HEK293 (cell line): ENCODE measurements around the gene CCNK.

Experiments used
- CTCF ChIA-PET: fragments of 350-600 bp; formaldehyde crosslinking; extraction: SDS; loops from one replicate; lab custom pipeline; 2021; ENCODE audit warnings: antibody characterized with exemption; lab: Yijun Ruan, JAX
- POLR2A ChIA-PET: fragments of 300-600 bp; formaldehyde crosslinking; extraction: SDS; loops from one replicate; lab custom pipeline; 2020; ENCODE audit warnings: antibody characterized with exemption, inconsistent platforms; lab: Yijun Ruan, JAX
- H3K27ac ChIP-seq: fragments of 200-500 bp; sonication (Bioruptor generic); 2 replicates; pipeline ENCODE4 v1.5.1; 2014; ENCODE audit warnings: low read depth, low read length, control low read depth, inconsistent platforms; ENCODE audit errors: extremely low read depth
- H3K36me3 ChIP-seq, 2 experiments: fragments of 200-500 bp in 1 of 2; sonication (Bioruptor generic) in 1 of 2; 1 replicate in 1 of 2; 2 replicates in 1 of 2; pipeline ENCODE4 v1.5.1; 2014 to 2017; ENCODE audit warnings: inconsistent platforms in 2 of 2, low read length in 2 of 2; ENCODE audit not compliant: control insufficient read depth in 2 of 2, insufficient read depth in 1 of 2
- H3K4me1 ChIP-seq: fragments of 200-500 bp; sonication (Bioruptor generic); 2 replicates; pipeline ENCODE4 v1.5.1; 2014; ENCODE audit warnings: mild to moderate bottlenecking, low read length, inconsistent platforms; ENCODE audit not compliant: control insufficient read depth, insufficient read depth
- H3K4me3 ChIP-seq: 2 replicates; pipeline ENCODE4 v1.5.1; 2011; ENCODE audit warnings: low read depth, mild to moderate bottlenecking, control low read depth, low read length, moderate library complexity
- H3K9me3 ChIP-seq: fragments of 200-500 bp; sonication (Bioruptor generic); 2 replicates; pipeline ENCODE4 v1.5.1; 2014; ENCODE audit warnings: low read depth, low read length, inconsistent platforms; ENCODE audit not compliant: control insufficient read depth, insufficient read depth
- FEZF1 ChIP-seq: fragments of 450-650 bp; formaldehyde crosslinking; IDR thresholded peaks from 2 replicates; pipeline ENCODE4 v1.5.1; 2016; ENCODE audit warnings: missing biosample characterization, missing genetic modification characterization
- KLF16 ChIP-seq: fragments of 450-650 bp; formaldehyde crosslinking; IDR thresholded peaks from 2 replicates; pipeline ENCODE4 v1.5.1; 2017; ENCODE audit warnings: missing biosample characterization, missing genetic modification characterization
- MYNN ChIP-seq: fragments of 450-650 bp; formaldehyde crosslinking; IDR thresholded peaks from 2 replicates; pipeline ENCODE4 v1.5.1; 2016; ENCODE audit warnings: missing biosample characterization, missing genetic modification characterization, borderline replicate concordance
- PRDM1 ChIP-seq: fragments of 450-650 bp; formaldehyde crosslinking; IDR thresholded peaks from 2 replicates; pipeline ENCODE4; 2016; ENCODE audit warnings: missing biosample characterization, missing genetic modification characterization
- PRDM6 ChIP-seq: fragments of 450-650 bp; formaldehyde crosslinking; IDR thresholded peaks from 2 replicates; pipeline ENCODE4 v1.5.1; 2017; ENCODE audit warnings: missing biosample characterization, missing genetic modification characterization
- SCRT2 ChIP-seq: fragments of 450-650 bp; formaldehyde crosslinking; IDR thresholded peaks from 2 replicates; pipeline ENCODE4 v1.5.1; 2016; ENCODE audit warnings: missing biosample characterization, missing genetic modification characterization
- SP2 ChIP-seq: fragments of 450-650 bp; formaldehyde crosslinking; IDR thresholded peaks from 2 replicates; pipeline ENCODE4 v1.5.1; 2016; ENCODE audit warnings: missing biosample characterization, missing genetic modification characterization
- ZBTB1 ChIP-seq: fragments of 450-650 bp; formaldehyde crosslinking; IDR thresholded peaks from 2 replicates; pipeline ENCODE4 v1.5.1; 2016; ENCODE audit warnings: missing biosample characterization, missing genetic modification characterization
- ZBTB17 ChIP-seq: fragments of 450-650 bp; formaldehyde crosslinking; IDR thresholded peaks from 2 replicates; pipeline ENCODE4 v1.5.1; 2016; ENCODE audit warnings: missing biosample characterization, missing genetic modification characterization
- ZBTB20 ChIP-seq: fragments of 450-650 bp; formaldehyde crosslinking; IDR thresholded peaks from 2 replicates; pipeline ENCODE4 v1.5.1; 2016; ENCODE audit warnings: missing biosample characterization, missing genetic modification characterization
- ZBTB21 ChIP-seq: fragments of 450-650 bp; formaldehyde crosslinking; IDR thresholded peaks from 2 replicates; pipeline ENCODE4 v1.5.1; 2017; ENCODE audit warnings: missing biosample characterization, missing genetic modification characterization
- ZBTB48 ChIP-seq: fragments of 450-650 bp; formaldehyde crosslinking; IDR thresholded peaks from 2 replicates; pipeline ENCODE4 v1.5.1; 2016; ENCODE audit warnings: missing biosample characterization, missing genetic modification characterization
- ZNF133 ChIP-seq: fragments of 450-650 bp; formaldehyde crosslinking; IDR thresholded peaks from 2 replicates; pipeline ENCODE4 v1.5.1; 2016; ENCODE audit warnings: missing biosample characterization, missing genetic modification characterization
- ZNF221 ChIP-seq: fragments of 450-650 bp; formaldehyde crosslinking; IDR thresholded peaks from 2 replicates; pipeline ENCODE4 v1.5.1; 2017; ENCODE audit warnings: missing biosample characterization, missing genetic modification characterization, borderline replicate concordance
- ZNF248 ChIP-seq: fragments of 450-650 bp; formaldehyde crosslinking; IDR thresholded peaks from 2 replicates; pipeline ENCODE4 v1.5.1; 2017; ENCODE audit warnings: missing biosample characterization, missing genetic modification characterization
- ZNF280D ChIP-seq: fragments of 450-650 bp; formaldehyde crosslinking; IDR thresholded peaks from 2 replicates; pipeline ENCODE4 v1.5.1; 2016; ENCODE audit warnings: missing biosample characterization, missing genetic modification characterization
- ZNF423 ChIP-seq: fragments of 450-650 bp; formaldehyde crosslinking; IDR thresholded peaks from 2 replicates; pipeline ENCODE4 v1.5.1; 2016; ENCODE audit warnings: missing biosample characterization, missing genetic modification characterization
- ZNF561 ChIP-seq: fragments of 450-650 bp; IDR thresholded peaks from 2 replicates; pipeline ENCODE4 v1.5.1; 2018; ENCODE audit warnings: missing biosample characterization, missing genetic modification characterization, borderline replicate concordance
- ZNF600 ChIP-seq: fragments of 450-650 bp; formaldehyde crosslinking; IDR thresholded peaks from 2 replicates; pipeline ENCODE4 v1.5.1; 2016; ENCODE audit warnings: missing biosample characterization, missing genetic modification characterization
- ZNF610 ChIP-seq: fragments of 450-650 bp; formaldehyde crosslinking; IDR thresholded peaks from 2 replicates; pipeline ENCODE4 v1.5.1; 2016; ENCODE audit warnings: missing biosample characterization, missing genetic modification characterization, borderline replicate concordance
- ZNF623 ChIP-seq: fragments of 450-650 bp; formaldehyde crosslinking; IDR thresholded peaks from 2 replicates; pipeline ENCODE4 v1.5.1; 2016; ENCODE audit warnings: missing biosample characterization, missing genetic modification characterization
- ZNF701 ChIP-seq: fragments of 450-650 bp; formaldehyde crosslinking; IDR thresholded peaks from 2 replicates; pipeline ENCODE4 v1.5.1; 2016; ENCODE audit warnings: missing biosample characterization, missing genetic modification characterization
- ZNF837 ChIP-seq: fragments of 450-650 bp; formaldehyde crosslinking; IDR thresholded peaks from 2 replicates; pipeline ENCODE4 v1.5.1; 2016; ENCODE audit warnings: missing biosample characterization, missing genetic modification characterization
- TF ChIP-seq, protein P1 (sequence below): fragments of 450-650 bp; formaldehyde crosslinking; IDR thresholded peaks from 2 replicates; pipeline ENCODE4 v1.5.1; 2016; ENCODE audit warnings: missing biosample characterization, missing genetic modification characterization, borderline replicate concordance
- TF ChIP-seq, protein P2 (sequence below): fragments of 450-650 bp; formaldehyde crosslinking; conservative IDR thresholded peaks from 2 replicates; pipeline ENCODE4 v1.5.1; 2016; ENCODE audit warnings: low read depth, missing biosample characterization, missing genetic modification characterization

The CCNK gene

GRCh38 chr14:99473458-99473857 is 7.8 kb upstream of the CCNK start:
- H3K4me3 ChIP-seq: no peak overlapping the region
- H3K36me3 ChIP-seq: no peaks in the 10 kb centered on the region
- no peaks in the 10 kb centered on the region for H3K9me3 ChIP-seq
- POLR2A ChIA-PET: no interaction called here
- H3K27ac ChIP-seq: no peak overlapping the region
- no peak for TF ChIP-seq ZBTB21 (tag by site-specific recombination)
- TF ChIP-seq, protein P1, sequence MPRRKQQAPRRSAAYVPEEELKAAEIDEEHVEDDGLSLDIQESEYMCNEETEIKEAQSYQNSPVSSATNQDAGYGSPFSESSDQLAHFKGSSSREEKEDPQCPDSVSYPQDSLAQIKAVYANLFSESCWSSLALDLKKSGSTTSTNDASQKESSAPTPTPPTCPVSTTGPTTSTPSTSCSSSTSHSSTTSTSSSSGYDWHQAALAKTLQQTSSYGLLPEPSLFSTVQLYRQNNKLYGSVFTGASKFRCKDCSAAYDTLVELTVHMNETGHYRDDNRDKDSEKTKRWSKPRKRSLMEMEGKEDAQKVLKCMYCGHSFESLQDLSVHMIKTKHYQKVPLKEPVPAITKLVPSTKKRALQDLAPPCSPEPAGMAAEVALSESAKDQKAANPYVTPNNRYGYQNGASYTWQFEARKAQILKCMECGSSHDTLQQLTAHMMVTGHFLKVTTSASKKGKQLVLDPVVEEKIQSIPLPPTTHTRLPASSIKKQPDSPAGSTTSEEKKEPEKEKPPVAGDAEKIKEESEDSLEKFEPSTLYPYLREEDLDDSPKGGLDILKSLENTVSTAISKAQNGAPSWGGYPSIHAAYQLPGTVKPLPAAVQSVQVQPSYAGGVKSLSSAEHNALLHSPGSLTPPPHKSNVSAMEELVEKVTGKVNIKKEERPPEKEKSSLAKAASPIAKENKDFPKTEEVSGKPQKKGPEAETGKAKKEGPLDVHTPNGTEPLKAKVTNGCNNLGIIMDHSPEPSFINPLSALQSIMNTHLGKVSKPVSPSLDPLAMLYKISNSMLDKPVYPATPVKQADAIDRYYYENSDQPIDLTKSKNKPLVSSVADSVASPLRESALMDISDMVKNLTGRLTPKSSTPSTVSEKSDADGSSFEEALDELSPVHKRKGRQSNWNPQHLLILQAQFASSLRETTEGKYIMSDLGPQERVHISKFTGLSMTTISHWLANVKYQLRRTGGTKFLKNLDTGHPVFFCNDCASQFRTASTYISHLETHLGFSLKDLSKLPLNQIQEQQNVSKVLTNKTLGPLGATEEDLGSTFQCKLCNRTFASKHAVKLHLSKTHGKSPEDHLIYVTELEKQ: no peak
- TF ChIP-seq PRDM6: peak; percentile 76
- peaks cover 31% of the 10 kb centered on the region for H3K4me1 ChIP-seq
- CTCF ChIA-PET: interaction anchor here (0.7 to 0.9 kb wide), 3 partner anchors 8 to 912 kb away, joined by 3 to 5 read pairs (median 4); no protein-coding TSS in a partner anchor

DNA sequence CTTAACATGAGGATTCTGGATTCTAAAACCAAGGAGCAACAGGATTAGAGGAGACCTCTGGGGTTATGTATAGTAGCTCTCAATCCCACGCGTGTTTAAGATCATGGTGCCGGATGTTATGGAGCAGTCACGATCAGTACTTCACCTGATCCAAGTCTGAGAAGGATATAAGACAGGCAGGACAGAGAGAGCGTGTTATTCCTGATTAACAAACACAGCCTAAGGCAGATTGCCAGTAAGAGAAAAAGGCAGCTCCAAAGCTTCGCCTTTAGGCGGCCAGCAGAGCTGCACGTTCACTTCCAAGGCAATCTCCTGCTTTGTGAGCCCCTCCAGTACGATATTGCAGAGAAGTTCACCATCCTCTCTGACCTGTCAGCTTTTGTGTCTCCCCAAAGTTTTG is 6.0 kb upstream of the CCNK start:
- CTCF ChIA-PET: interaction anchor here (0.9 to 1.0 kb wide), 3 partner anchors 13 to 424 kb away, joined by 3 to 4 read pairs (median 3); no protein-coding TSS in a partner anchor
- H3K4me3 ChIP-seq: no peak overlapping the region
- H3K9me3 ChIP-seq: no peaks in the 10 kb centered on the region
- peaks cover 21% of the 10 kb centered on the region for H3K4me1 ChIP-seq
- POLR2A ChIA-PET: no interaction called here
- no peak overlapping the region for H3K27ac ChIP-seq
- H3K36me3 ChIP-seq: no peaks in the 10 kb centered on the region
- TF ChIP-seq ZNF423: no peak
- TF ChIP-seq ZNF837 (tag by site-specific recombination): no peak
- TF ChIP-seq ZBTB20: no peak
- TF ChIP-seq SP2 (tag by site-specific recombination): no peak
- no peak for TF ChIP-seq ZBTB48
- TF ChIP-seq ZBTB17 (tag by site-specific recombination): peak; percentile 68
- no peak for TF ChIP-seq ZNF280D
- TF ChIP-seq, protein P2, sequence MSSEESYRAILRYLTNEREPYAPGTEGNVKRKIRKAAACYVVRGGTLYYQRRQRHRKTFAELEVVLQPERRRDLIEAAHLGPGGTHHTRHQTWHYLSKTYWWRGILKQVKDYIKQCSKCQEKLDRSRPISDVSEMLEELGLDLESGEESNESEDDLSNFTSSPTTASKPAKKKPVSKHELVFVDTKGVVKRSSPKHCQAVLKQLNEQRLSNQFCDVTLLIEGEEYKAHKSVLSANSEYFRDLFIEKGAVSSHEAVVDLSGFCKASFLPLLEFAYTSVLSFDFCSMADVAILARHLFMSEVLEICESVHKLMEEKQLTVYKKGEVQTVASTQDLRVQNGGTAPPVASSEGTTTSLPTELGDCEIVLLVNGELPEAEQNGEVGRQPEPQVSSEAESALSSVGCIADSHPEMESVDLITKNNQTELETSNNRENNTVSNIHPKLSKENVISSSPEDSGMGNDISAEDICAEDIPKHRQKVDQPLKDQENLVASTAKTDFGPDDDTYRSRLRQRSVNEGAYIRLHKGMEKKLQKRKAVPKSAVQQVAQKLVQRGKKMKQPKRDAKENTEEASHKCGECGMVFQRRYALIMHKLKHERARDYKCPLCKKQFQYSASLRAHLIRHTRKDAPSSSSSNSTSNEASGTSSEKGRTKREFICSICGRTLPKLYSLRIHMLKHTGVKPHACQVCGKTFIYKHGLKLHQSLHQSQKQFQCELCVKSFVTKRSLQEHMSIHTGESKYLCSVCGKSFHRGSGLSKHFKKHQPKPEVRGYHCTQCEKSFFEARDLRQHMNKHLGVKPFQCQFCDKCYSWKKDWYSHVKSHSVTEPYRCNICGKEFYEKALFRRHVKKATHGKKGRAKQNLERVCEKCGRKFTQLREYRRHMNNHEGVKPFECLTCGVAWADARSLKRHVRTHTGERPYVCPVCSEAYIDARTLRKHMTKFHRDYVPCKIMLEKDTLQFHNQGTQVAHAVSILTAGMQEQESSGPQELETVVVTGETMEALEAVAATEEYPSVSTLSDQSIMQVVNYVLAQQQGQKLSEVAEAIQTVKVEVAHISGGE: no peak
- TF ChIP-seq ZNF701 (tag by site-specific recombination): no peak
- 0 out of 2 replicates have a peak, but pooled peaks have one; percentile 21 for TF ChIP-seq ZNF561 (tag by site-specific recombination)
- TF ChIP-seq ZNF623: no peak
- TF ChIP-seq PRDM1 (tag by site-specific recombination): no peak
- no peak for TF ChIP-seq KLF16
- 0 out of 2 replicates have a peak, but pooled peaks have one; percentile 9 for TF ChIP-seq SCRT2 (tag by site-specific recombination)
- peak; percentile 86 for TF ChIP-seq ZNF600 (tag by site-specific recombination)
- no peak for TF ChIP-seq ZNF610 (tag by site-specific recombination)
- TF ChIP-seq MYNN (tag by site-specific recombination): no peak
- no peak for TF ChIP-seq FEZF1 (tag by site-specific recombination)
- no peak for TF ChIP-seq ZNF248
- TF ChIP-seq ZBTB1: no peak
- no peak for TF ChIP-seq ZNF221 (tag by site-specific recombination)
- no peak for TF ChIP-seq ZNF133
